Neural cell (in vitro differentiated cells): ENCODE measurements around the gene BCL2. TPM values are rescaled to one million over a fixed set of nuclear protein-coding genes. Genes with fewer than 3 reads are reported as not detected.

Source experiments
- H2AFZ ChIP-seq: fragments of 200-600, 300-800 bp; sonication (generic), shearing (Covaris generic); 2 replicates; pipeline ENCODE4 v1.6.0; 2014; ENCODE audit warnings: low read depth, mild to moderate bottlenecking, antibody characterized with exemption, low read length, moderate library complexity
- H3F3A ChIP-seq: fragments of 200-600 bp; shearing (Covaris generic); 2 replicates; pipeline ENCODE4 v1.6.1; 2016; ENCODE audit warnings: mild to moderate bottlenecking, moderate library complexity, mixed read lengths, antibody characterized with exemption, low read length; ENCODE audit not compliant: insufficient read depth, poor library complexity, severe bottlenecking
- H3K27ac ChIP-seq: fragments of 200-600, 300-800 bp; sonication (generic), shearing (Covaris generic); 2 replicates; pipeline ENCODE4 v1.5.1; 2014; ENCODE audit warnings: mild to moderate bottlenecking, low read length, moderate library complexity
- H3K27me3 ChIP-seq: fragments of 300-800, 200-600 bp; sonication (generic), shearing (Covaris generic); 2 replicates; pipeline ENCODE4 v1.6.0; 2014; ENCODE audit warnings: mild to moderate bottlenecking, low read depth, low read length, moderate library complexity; ENCODE audit not compliant: insufficient read depth
- H3K36me3 ChIP-seq: fragments of 300-800, 200-600 bp; sonication (generic), shearing (Covaris generic); 2 replicates; pipeline ENCODE4 v1.5.1; 2014; ENCODE audit warnings: mild to moderate bottlenecking, antibody characterized with exemption, low read length, moderate library complexity; ENCODE audit not compliant: insufficient read depth
- H3K4me2 ChIP-seq: fragments of 300-800, 200-600 bp; sonication (generic), shearing (Covaris generic); 2 replicates; pipeline ENCODE4 v1.6.0; 2014; ENCODE audit warnings: mild to moderate bottlenecking, low read length
- H3K4me3 ChIP-seq: fragments of 300-800, 200-600 bp; sonication (generic), shearing (Covaris generic); 2 replicates; pipeline ENCODE4 v1.5.1; 2014; ENCODE audit warnings: mild to moderate bottlenecking, low read length, moderate library complexity
- H3K79me2 ChIP-seq: fragments of 200-600 bp; shearing (Covaris generic); replicated peaks from 2 replicates; pipeline ENCODE4 v1.6.0; 2014; ENCODE audit warnings: mild to moderate bottlenecking, low read length, moderate library complexity; ENCODE audit not compliant: insufficient read depth
- H3K9ac ChIP-seq: fragments of 300-800, 200-600 bp; sonication (generic), shearing (Covaris generic); 2 replicates; pipeline ENCODE4 v1.6.1; 2016; ENCODE audit warnings: mild to moderate bottlenecking, low read length, mixed read lengths
- H3K9me2 ChIP-seq: fragments of 200-600 bp; shearing (Covaris generic); 2 replicates; pipeline ENCODE4 v1.6.1; 2016; ENCODE audit warnings: mild to moderate bottlenecking, low read length, mixed read lengths; ENCODE audit not compliant: insufficient read depth
- H3K9me3 ChIP-seq: fragments of 200-600, 300-800 bp; sonication (generic), shearing (Covaris generic); 2 replicates; pipeline ENCODE4 v1.6.1; 2016; ENCODE audit warnings: mild to moderate bottlenecking, mixed run types, low read length, moderate library complexity, mixed read lengths
- H4K20me1 ChIP-seq: fragments of 200-600 bp; shearing (Covaris generic); 2 replicates; pipeline ENCODE4 v1.6.1; 2016; ENCODE audit warnings: mild to moderate bottlenecking, mixed run types; ENCODE audit not compliant: insufficient read depth
- EP300 ChIP-seq: fragments of 450-650 bp; conservative IDR thresholded peaks from 2 replicates; pipeline ENCODE4 v1.6.1; 2014; ENCODE audit warnings: antibody characterized with exemption, mild to moderate bottlenecking, moderate library complexity; ENCODE audit not compliant: poor library complexity, severe bottlenecking
- EZH2 ChIP-seq: fragments of 200-600, 300-800 bp; shearing (Covaris generic), sonication (generic); IDR thresholded peaks from 2 replicates; pipeline ENCODE4 v1.6.1; 2014; ENCODE audit warnings: antibody characterized with exemption, low read length, borderline replicate concordance, mild to moderate bottlenecking; ENCODE audit not compliant: insufficient read depth, poor library complexity, severe bottlenecking
- MXI1 ChIP-seq: fragments of 450-650 bp; conservative IDR thresholded peaks from 2 replicates; pipeline ENCODE4 v1.6.1; 2014; ENCODE audit warnings: antibody characterized with exemption, mild to moderate bottlenecking; ENCODE audit not compliant: poor library complexity, severe bottlenecking
- POLR2AphosphoS5 ChIP-seq: IDR thresholded peaks from 2 replicates; pipeline ENCODE4 v1.6.1; 2012
- RAD21 ChIP-seq: fragments of 450-650 bp; conservative IDR thresholded peaks from 2 replicates; pipeline ENCODE4 v1.6.1; 2014; ENCODE audit warnings: antibody characterized with exemption, mild to moderate bottlenecking, moderate library complexity
- SMC3 ChIP-seq: fragments of 450-650 bp; conservative IDR thresholded peaks from 2 replicates; pipeline ENCODE4 v1.6.1; 2014; ENCODE audit warnings: antibody characterized with exemption, mild to moderate bottlenecking, moderate library complexity; ENCODE audit not compliant: poor library complexity
- TAF1 ChIP-seq: IDR thresholded peaks from 2 replicates; pipeline ENCODE4 v1.6.1; 2012; ENCODE audit warnings: low read depth
- polyA plus RNA-seq: library from polyadenylated mRNA; depleted of rRNA; stranded (reverse); fragments of >200 nt; gene quantifications from 2 replicates; pipeline ENCODE4 v1.2.3, GENCODE V29; 2014
- TF ChIP-seq, protein P1 (sequence below): IDR thresholded peaks from 2 replicates; pipeline ENCODE4 v1.6.1; 2012; ENCODE audit warnings: borderline replicate concordance
- TF ChIP-seq, protein P2 (sequence below): fragments of 450-650 bp; IDR thresholded peaks from 2 replicates; pipeline ENCODE4 v1.5.1; 2014; ENCODE audit warnings: antibody characterized with exemption, mild to moderate bottlenecking, moderate library complexity; ENCODE audit not compliant: poor library complexity, severe bottlenecking

Gene BCL2
- polyA plus RNA-seq, 1 donor from 2014 or later, result 3.4 TPM

DNA sequence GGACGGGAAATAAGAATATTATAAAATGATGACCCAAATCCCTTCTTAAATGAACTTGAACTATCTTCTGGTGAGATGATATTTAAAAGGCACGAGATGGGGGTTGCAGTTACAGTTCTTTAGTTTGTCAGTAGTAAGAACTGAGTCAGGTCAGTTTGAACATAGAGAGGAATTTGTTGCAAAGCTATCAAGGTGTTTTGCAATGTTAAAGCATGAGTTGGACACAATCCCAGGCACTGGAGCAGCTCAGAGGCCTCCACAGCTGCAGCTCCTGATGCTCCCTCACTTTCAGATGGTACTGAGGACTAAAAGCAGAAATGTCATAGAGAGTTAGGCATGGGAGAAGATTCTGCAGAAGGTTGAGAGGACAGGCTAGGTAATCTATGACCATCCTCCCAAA, 236.0 kb downstream of the BCL2 start:
- Histone ChIP-seq H3K36me3 (no peaks in the 10 kb centered on the region), H3K4me2 (no peak overlapping the region), H3K9me3 (no peaks in the 10 kb centered on the region), H3K79me2 (no peaks in the 10 kb centered on the region), H3K9me2 (no peaks in the 10 kb centered on the region), H3K27ac (no peak overlapping the region), H2AFZ (no peak overlapping the region), H3K9ac (no peak overlapping the region), H3K4me3 (no peak overlapping the region), H3F3A (no peaks in the 10 kb centered on the region), H3K27me3 (no peaks in the 10 kb centered on the region), H4K20me1 (no peaks in the 10 kb centered on the region)
- TF ChIP-seq RAD21 (no peak), EZH2 (no peak), SMC3 (no peak), POLR2AphosphoS5 (no peak), MXI1 (no peak), EP300 (no peak), TAF1 (no peak)
- TF ChIP-seq, protein P1, sequence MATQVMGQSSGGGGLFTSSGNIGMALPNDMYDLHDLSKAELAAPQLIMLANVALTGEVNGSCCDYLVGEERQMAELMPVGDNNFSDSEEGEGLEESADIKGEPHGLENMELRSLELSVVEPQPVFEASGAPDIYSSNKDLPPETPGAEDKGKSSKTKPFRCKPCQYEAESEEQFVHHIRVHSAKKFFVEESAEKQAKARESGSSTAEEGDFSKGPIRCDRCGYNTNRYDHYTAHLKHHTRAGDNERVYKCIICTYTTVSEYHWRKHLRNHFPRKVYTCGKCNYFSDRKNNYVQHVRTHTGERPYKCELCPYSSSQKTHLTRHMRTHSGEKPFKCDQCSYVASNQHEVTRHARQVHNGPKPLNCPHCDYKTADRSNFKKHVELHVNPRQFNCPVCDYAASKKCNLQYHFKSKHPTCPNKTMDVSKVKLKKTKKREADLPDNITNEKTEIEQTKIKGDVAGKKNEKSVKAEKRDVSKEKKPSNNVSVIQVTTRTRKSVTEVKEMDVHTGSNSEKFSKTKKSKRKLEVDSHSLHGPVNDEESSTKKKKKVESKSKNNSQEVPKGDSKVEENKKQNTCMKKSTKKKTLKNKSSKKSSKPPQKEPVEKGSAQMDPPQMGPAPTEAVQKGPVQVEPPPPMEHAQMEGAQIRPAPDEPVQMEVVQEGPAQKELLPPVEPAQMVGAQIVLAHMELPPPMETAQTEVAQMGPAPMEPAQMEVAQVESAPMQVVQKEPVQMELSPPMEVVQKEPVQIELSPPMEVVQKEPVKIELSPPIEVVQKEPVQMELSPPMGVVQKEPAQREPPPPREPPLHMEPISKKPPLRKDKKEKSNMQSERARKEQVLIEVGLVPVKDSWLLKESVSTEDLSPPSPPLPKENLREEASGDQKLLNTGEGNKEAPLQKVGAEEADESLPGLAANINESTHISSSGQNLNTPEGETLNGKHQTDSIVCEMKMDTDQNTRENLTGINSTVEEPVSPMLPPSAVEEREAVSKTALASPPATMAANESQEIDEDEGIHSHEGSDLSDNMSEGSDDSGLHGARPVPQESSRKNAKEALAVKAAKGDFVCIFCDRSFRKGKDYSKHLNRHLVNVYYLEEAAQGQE, result no peak
- TF ChIP-seq, protein P2, sequence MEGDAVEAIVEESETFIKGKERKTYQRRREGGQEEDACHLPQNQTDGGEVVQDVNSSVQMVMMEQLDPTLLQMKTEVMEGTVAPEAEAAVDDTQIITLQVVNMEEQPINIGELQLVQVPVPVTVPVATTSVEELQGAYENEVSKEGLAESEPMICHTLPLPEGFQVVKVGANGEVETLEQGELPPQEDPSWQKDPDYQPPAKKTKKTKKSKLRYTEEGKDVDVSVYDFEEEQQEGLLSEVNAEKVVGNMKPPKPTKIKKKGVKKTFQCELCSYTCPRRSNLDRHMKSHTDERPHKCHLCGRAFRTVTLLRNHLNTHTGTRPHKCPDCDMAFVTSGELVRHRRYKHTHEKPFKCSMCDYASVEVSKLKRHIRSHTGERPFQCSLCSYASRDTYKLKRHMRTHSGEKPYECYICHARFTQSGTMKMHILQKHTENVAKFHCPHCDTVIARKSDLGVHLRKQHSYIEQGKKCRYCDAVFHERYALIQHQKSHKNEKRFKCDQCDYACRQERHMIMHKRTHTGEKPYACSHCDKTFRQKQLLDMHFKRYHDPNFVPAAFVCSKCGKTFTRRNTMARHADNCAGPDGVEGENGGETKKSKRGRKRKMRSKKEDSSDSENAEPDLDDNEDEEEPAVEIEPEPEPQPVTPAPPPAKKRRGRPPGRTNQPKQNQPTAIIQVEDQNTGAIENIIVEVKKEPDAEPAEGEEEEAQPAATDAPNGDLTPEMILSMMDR, result no peak

DNA sequence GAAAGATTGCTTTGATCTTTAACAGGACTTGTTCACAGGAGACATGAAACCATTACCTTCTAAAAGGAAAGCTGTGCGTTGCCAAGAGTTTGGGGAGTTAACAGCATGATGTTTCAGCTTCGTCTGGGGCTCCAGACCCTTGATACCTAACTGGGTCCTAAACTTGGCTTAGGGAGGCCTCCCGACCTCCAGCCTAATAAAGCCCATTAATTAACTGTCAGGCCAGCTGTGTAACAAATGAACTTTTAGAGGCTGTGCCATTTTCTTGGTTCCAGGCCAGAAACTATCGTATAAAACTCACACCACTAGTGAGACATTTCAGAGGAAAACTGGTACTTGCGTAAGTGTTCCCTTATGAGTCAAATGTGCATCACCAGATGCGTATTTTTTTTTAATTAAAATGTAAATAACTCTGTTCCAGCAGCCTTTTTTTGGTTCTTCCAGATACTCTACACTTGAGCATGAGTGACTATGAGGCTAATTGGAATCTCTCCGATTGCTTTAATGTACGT, 236.5 kb downstream of the BCL2 start:
- no peak overlapping the region for H3K9ac ChIP-seq
- TF ChIP-seq POLR2AphosphoS5 (no peak), TAF1 (no peak)
- TF ChIP-seq, protein P2, result no peak
- H3K36me3 ChIP-seq, result no peaks in the 10 kb centered on the region
- no peak overlapping the region for H2AFZ ChIP-seq
- no peaks in the 10 kb centered on the region for H3K9me3 ChIP-seq
- no peak overlapping the region for H3K4me3 ChIP-seq
- H3K79me2 ChIP-seq, result no peaks in the 10 kb centered on the region
- no peak overlapping the region for H3K27ac ChIP-seq
- no peaks in the 10 kb centered on the region for H3K27me3 ChIP-seq
- no peaks in the 10 kb centered on the region for H4K20me1 ChIP-seq
- H3K9me2 ChIP-seq, result no peaks in the 10 kb centered on the region
- H3K4me2 ChIP-seq, result no peak overlapping the region
- H3F3A ChIP-seq, result no peaks in the 10 kb centered on the region
